ENCODE data around the gene NCAN.
"Not testable (repeated sequence)": the region's sequence is repeated elsewhere in the genome, so short reads cannot be mapped to it uniquely, and the experiment has no call there.

The NCAN gene

DNA sequence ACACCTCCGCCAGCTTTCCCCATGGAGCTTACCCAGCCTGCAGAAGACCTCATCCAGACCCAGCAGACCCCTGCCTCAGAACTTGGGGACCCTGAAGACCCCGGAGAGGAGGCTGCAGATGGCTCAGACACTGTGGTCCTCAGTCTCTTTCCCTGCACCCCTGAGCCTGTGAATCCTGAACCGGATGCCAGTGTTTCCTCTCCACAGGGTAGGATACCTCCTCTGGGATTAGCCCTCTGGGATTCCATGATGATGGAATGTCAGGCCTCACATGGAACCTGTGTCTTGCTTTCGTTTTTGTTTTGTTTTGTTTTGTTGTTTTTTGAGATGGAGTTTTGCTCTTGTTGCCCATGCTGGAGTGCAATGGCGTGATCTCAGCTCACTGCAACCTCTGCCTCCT is 17.8 kb upstream of the NCAN start:
- no peak for DNase-seq

DNA sequence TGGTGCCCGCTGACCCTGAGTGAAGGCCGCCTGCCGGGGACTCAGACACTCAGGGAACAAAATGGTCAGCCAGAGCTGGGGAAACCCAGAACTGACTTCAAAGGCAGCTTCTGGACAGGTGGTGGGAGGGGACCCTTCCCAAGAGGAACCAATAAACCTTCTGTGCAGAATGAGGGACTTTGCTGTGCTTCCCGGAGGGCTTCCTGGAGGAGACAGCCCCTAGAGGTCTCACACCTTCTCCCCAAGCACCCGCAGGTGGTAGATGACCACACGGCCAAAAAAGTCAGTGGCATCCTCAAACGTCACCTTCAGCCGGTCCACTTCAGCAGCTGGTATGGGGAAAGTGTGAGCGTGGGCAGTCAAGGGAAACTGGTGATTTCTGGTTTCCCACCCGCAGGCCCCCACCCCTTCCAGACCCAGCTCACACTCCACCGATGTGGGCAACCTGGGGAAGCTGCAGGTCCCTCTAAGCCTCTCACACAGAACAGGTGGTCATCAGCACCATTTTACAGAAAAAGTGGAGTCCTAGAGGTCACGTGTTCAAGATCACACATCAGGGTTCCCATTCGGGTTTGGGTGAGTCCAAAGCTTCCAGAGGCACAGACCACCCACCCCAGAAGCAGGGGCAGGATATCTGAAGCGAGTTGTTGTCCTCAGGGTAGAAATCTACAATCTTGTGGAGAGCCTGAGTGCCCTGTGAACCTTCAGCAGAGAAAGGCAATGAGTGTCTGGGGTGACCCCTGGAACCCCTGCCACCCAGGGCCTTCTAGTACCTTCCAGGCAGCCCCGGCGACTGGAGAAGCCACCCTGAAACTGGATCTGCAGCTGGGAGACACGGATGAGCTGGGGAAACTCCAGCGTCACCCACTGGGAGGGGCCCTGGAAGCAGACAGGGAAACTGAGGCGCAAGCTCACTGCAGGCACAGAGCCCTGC is 9.8 kb upstream of the NCAN start:
- DNase-seq = no peak

DNA sequence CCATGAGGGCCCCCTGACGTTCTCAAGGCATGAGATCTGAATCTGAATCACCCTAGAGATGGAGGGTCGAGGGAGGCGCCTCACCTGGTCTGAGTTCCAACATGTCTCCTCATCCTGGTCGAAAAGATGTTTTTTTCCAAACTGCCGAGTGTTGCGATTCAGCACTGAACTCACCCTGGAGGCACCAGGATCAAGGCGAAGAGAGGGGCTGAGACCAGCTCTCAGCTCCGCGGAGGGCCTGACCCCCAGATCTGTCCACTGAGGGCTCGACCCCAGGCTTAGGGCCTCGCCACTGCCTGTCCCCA is 9.1 kb upstream of the NCAN start:
- DNase-seq = no peak

DNA sequence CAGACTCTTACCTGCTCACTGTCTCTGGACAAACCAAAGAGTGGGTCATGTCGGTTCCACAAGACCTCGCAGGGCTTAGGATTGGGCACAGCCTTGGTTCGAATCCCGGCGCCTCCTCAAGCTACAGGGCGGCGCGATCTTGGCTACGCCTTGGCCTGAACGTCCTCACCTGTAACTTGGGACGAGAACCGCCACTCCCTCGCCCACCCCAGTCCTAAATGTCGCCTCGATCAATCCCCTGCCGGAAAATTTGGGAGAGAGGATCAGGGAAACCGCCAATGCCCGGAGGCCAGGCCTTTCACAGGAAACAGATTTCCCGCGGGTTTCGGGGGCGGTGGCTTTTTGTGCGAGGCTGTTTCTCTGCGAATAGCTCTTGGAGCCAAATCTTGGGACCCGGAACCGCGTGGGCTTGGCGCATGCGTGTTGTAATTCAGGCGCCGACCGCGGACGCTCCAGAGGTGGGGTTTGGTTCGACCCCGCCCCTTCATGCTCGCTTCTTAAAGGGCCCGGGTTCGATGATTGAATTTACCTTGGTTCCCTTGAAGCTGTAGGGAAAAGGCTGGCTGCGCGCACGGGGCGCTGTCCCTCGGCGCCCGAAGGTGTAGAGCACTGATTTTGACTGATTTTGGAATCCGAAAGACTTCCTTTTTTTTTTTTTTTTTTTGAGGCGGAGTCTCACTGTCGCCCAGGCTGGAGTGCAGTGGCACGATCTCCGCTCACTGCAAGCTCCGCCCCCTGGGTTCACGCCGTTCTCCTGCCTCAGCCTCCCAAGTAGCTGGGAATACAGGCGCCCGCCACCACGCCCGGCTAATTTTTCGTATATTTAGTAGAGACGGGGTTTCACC is 8.5 kb upstream of the NCAN start, which contains the start of gene NR2C2AP:
NR2C2AP (minus strand) TSS at position 403 of the 845 bp plus-strand sequence; CDS start at position 49, 354 bp downstream.
- peak; percentile 95 to 98 for DNase-seq

DNA sequence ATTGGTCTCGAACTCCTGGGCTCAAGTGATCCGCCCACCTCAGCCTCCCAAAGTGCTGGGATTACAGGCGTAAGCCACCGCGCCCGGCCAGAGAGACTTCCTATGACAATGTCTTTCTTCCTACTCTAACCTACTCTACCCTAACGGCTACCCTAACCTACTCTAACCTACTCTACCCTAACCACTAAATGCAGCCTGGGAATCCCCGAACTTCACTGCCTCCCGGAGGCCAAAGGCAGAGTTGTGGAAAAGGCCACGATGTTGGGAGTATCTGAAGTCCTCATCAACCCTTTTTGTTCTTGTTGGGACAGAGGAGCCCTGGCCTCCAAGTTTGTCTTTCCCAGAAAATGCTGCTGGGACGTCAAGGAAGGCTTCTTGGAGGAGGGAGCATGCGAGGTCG is 7.6 kb upstream of the NCAN start:
- no peak for DNase-seq

DNA sequence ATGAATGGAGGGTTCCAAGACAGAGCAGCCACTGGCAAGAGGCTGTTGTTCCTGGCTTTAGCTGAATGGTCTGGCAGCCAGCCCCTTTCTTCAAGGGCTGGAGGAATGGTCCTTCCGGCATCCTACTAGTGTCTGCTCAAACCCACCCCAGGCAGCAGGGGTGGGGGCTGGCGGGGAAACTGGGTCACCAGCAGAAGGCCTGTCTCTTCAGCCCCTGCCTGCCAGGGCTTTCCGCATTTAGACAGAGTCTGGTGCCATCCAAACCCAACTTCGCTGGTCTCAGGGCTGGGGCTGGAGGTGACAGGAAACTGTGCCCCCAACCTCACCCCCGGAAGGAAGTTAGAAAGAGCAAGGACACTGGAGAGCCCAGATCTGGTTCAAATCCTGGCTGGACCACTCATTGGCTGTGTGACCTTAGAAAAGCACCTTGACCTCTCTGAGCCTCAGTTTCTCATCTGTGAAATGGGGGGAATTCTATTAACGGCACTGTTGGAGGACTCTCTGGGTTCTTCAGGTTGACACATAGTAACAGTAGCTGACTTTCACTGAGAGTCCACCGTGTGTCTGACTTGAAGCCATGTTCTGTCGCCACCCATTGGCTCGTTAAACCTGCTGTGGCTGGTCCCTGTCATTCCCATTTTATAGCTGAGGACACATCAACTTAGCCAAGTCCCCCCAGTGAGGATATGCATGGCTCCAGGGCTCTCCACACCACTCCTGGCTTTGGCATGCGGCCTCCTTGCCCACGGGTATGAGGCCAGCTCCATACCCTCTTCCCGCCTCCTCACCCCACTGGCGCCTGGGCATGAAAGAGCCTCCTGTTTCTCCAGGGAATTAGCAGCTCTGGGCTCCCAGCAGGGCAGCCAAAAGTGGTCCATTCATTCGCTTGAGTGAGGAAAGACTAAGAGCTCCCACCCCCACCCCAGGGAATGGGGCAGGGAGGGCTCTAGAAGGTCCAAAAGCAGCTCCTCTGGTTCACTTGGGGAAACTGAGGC is 6.0 kb upstream of the NCAN start:
- no peak for DNase-seq

DNA sequence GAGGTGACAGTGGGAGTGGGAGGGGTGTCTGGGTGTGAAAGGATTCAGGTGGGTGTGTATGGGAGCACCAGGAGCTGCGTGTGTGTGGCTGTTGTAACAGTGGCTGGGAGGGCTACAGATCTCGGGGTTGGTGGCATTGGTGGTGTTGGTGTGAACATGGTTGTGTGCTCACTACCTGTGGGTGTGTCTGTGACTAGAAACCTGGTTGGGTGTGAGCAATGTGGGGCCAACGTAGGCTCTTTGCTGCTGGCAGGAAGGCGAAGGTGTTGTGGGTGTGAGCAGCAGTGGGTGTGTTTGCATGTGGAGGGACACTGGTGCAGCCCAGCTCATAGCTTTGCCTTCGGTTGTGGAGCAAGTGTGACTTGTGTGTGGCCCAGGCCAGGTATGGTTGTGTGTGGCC is 4.8 kb upstream of the NCAN start:
- DNase-seq = no peak

DNA sequence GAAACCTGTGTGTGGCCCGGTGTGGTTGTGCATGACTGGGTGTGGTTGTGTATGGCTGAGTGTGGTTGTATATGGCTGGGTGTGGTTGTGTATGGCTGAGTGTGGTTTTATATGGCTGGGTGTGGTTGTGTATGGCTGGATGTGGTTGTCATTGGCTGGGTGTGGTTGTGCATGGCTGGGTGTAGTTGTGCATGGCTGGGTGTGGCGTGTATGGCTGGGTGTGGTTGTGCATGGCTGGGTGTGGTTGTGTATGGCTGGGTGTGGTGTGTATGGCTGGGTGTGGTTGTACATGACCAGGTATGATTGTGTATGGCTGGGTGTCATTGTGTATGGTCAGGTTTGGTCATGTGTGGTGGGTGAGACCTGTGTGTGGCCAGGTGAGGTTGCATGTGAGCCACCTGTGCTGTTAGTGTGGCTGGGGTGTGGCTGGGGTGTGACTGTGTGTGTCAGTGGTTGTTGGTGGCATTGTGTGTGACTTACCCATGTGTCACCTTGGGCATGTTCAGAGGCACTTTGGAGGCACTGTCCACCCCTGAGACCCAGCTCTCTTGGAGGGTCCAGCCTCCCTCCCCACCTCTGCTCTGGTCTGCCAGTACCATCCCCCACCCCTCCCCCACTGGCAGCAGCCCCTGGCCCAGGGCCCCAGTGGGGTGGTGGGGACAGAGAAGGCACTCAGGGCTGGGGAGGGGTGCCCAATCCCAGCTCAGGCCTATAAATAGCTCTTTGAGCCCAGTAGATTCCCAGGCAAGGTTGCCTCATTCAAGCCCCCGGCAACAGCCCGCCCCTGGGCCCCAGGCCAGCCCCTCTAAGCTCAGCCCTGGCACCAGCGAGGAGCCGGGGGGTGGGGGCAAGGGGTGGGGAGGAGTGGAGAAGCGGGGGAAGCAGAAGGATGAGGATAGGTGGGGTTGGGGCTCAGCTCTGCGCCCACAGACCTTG is 3.9 kb upstream of the NCAN start:
- DNase-seq = no peak

DNA sequence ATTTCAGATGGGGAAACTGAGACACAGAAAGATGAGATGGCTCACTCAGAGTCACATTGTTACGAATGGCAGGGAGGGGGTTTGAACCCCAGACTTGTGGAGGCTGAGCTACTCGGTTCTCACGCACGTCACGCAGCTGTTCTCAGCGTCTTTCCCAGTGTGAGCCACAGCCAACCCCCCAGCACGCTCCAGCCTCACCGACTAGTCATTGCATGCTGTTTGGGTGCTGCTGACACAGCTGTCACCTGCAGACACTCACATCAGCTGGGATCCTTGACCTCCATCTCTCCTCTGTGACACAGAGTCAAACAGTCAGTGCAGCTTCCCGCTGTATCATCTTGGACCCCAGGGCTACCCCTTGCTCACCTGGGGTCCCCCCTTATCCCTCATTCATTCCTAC is 2.4 kb upstream of the NCAN start:
- no peak for DNase-seq

DNA sequence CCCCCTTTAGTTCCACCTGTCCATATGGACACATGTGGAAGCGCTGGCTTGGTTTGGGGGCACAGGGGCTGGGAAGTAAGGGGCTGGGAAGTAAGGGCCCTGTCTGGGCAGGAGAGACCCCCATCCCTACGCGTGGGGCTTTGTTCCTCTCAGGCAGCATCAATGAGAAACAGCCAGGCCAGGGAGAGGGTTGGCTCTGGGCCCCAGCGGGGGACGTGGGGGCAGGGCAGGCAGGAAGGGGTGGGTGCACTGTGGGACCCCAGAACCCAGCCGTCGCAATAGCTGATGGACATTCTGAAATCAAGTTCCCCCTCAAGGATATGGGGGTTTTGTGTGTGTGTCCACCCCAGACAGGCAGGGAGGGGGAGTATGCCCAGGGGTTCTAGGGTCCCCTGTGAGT is 1.2 kb downstream of the NCAN start:
- DNase-seq = no peak

DNA sequence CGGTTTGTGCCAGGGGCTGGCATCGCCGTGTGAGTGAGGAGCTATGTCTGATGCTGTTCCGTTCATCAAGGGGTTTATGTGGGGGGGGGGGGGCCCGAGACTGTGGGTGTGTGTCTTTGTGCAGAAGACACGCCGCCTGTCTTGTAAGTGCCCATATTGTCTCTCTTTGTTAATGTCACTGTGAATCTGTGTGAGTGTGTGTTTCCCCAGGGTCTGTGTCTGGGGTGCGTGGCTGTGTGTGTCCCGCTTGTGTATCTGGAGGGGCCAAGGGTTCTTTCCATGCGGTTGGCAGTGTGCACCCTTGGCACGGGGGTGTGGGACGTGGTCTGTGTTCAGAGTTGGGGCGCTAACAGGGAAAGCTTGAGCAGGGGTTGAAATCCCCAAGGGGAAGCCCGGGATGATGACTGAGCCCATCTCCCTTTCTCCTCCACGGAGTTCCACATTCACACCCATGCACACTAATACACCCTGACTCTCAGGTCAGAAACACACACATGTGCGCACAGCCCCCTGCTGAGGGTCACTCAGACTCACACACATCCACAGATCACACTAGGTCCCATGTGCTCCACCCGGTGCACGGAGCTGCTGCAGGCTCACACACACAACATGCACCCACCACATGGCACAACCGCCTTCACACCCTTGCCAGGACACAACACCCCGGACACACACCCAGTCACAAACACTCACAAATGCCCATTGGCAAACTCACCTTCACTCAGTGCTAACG is 1.8 kb downstream of the NCAN start:
- no peak for DNase-seq

DNA sequence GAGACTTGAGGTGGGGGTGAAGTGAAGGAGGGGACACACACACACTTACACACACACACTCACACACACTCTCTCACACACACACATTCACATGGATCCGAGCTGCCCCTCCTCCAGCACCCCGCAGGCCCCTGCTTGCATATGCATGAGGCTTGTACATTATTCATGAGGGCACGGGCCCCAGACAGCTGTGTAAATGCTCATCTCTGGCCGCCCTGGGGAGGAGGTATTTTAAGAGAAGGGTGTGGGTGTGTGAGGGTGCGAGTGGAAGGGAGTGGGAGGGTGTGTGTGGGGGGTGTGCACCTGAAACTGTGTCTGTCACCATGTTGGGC is 2.4 kb downstream of the NCAN start:
- no peak for DNase-seq

DNA sequence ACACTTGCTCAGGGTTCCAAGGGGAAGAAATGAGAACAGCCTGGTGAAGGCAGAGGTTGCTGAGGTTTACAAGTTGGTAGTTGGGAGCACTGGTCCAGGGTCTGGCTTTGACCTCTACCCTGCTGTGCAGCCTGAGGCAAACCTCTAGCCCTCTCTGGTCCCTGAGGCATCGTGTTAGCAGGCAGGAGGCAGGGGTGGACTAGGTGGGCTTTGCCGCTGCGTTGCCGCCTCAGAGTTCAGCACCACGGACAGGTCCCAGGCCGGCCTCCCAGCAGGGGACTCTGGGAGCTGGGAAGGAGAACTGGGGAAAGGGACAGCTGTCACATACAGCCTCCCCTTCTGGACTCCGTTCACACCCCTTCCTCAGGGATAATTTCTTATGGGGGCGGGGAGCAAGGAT is 3.1 kb downstream of the NCAN start:
- peak; percentile 8 to 27 for DNase-seq

DNA sequence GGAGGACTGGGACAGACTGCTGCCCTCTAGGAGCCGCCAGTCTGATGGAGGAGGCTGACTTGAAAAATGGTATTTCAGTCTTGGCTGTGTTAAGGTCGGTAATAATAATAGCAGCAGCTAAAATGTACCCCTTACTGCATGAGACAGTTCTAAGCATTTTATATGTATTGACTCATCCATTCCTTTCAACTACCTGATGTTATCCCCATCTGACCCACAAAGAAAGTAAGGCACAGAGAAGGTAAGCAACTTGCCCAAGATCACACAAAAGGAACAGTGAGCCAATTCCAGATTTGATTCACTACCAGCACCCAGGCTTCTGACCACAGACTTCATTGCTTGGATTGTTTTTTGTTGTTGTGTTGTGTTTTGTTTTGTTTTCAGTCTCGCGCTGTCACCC is 4.0 kb downstream of the NCAN start:
- DNase-seq = no peak

DNA sequence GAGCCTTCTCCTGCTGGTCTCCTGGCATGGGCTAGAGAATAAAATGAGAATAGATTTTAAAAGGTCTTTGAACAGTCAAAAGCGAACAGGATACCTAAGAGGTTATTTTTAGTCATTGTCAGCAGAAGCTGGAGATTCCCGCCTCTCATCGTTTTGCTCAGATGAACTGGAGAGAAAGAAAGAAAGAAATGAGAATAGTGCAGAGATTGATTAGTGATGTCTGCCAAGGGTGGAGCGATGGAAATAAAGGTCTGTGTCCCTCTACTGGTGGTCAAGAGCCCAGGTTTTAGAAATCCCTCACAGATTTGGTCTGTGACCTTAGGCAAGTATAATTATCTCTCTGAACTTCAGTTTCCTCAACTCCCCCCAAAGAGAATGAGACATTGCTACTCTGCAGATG is 5.3 kb downstream of the NCAN start:
- peak; percentile 13 to 41 for DNase-seq

DNA sequence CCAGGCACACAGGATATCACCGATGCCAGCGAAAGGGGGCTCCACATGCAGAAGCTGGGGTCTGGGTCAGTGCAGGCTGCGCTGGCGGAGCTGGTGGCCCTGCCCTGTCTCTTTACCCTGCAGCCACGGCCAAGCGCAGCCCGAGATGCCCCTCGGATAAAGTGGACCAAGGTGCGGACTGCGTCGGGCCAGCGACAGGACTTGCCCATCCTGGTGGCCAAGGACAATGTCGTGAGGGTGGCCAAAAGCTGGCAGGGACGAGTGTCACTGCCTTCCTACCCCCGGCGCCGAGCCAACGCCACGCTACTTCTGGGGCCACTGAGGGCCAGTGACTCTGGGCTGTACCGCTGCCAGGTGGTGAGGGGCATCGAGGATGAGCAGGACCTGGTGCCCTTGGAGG is 7.2 kb downstream of the NCAN start:
- no peak for DNase-seq

DNA sequence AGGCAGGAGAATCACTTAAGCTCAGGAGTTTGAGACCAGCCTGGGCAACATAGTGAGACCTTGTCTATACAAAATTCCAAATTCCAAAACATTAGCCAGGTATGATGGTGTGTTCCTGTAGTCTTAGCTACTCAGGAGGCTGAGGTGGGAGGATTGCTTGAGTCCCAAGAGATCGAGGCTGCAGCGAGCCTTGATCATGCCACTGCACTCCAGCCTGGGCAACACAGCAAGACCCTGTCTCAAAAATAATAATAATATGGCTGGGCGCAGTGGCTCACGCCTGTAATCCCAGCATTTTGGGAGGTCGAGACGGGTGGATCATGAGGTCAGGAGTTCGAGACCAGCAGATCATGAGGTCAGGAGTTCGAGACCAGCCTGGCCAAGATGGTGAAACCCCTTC is 9.2 kb downstream of the NCAN start:
- not testable (repeated sequence) for DNase-seq

DNA sequence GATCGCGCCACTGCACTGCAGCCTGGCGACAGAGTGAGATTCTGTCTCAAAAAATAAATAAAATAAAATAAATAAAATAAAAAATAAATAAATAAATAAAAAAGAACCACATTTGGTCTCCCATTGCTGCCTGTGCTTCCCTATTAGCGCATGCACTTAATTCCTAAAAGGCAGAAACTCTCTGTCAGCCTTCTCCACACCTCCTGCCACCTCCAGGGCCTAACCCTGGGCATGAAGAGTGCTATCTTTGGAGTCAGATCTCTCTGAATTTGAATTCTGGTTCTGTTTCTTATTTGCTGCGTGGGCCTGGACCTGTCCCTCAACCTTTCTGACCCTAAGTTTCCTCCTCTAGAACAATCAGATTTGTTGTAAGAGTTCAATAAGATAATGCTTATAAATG is 11.3 kb downstream of the NCAN start:
- DNase-seq = no peak

DNA sequence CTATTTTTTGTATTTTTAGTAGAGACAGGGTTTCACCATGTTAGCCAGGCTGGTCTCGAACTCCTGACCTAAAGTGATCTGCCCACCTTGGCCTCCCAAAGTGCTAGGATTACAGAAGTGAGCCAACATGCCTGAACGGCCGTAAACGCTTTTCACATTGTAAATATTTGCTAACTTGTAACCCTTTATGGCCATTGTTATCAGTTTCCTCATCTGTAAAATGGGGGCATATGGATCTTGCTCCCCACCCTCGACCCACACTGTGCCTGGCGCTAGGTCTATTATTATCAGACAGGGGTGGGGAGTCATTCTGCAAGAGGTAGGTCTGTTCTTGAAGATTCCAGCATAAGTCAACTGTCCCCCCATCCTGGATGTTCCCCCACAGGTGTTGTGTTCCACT is 11.9 kb downstream of the NCAN start:
- DNase-seq = no peak

DNA sequence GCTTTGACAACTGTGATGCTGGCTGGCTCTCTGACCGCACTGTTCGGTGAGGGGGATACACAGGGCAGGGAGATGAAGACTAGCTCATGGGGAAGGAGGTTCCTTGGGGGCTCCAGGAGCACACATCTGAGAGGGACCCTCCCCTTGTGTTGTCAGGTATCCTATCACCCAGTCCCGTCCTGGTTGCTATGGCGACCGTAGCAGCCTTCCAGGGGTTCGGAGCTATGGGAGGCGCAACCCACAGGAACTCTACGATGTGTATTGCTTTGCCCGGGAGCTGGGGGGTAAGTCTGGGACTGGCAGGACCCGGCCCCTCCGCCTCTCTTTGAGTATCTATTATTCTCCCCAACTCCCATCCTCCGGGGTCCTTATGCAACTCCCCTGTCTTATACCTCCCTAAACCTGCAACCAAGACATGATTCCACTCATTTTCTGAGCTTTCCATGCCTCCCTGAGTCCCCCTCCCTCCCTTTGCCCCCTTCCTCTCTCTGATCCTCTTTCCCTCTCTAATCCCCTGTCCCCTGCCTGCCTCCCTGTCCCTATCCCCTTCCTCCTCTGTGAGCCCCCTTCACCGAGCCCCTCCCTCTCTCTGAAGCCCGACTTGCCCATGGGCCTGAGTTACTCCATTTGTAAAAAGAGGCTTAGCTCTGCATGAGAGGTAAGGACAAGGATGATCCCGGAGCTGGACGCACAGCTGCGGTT is 12.5 kb downstream of the NCAN start:
- no peak for DNase-seq
